Transverse colon (tissue), 4 donors: ENCODE measurements around the gene SLC7A6OS. TPM values are rescaled to one million over a fixed set of nuclear protein-coding genes. Genes with fewer than 3 reads are reported as not detected.

Experiments used
- DNase-seq: peaks from one replicate; pipeline ENCODE4 v3.0.0-alpha.2; 2019
- H3K27ac ChIP-seq, 4 donors: fragments of 200-600 bp; sonication (generic); 2 replicates each; pipeline ENCODE4 v1.5.1; 2016 to 2018; ENCODE audit warnings: inconsistent platforms in 4 of 4
- H3K27me3 ChIP-seq: fragments of 200-600 bp; sonication (generic); 2 replicates; pipeline ENCODE4 v1.5.1; 2017; ENCODE audit warnings: inconsistent platforms
- H3K36me3 ChIP-seq, 4 donors: fragments of 200-600 bp; sonication (generic); 2 replicates each; pipeline ENCODE4 v1.5.1; 2017 to 2019; ENCODE audit warnings: inconsistent platforms in 4 of 4
- H3K4me1 ChIP-seq, 4 donors: fragments of 200-600 bp; sonication (generic); 2 replicates each; pipeline ENCODE4 v1.5.1; 2017 to 2020; ENCODE audit warnings: inconsistent platforms in 4 of 4
- H3K4me3 ChIP-seq, 4 donors: fragments of 200-600 bp; sonication (generic); 1 replicate in 1 of 4; 2 replicates in 3 of 4; pipeline versions ENCODE4 v1.5.1 to v1.6.1; 2017 to 2019; ENCODE audit warnings: inconsistent platforms in 4 of 4
- H3K9me3 ChIP-seq, 2 donors: fragments of 200-600 bp; sonication (generic); 2 replicates each; pipeline ENCODE4 v1.5.1; 2017 to 2019; ENCODE audit warnings: inconsistent platforms in 2 of 2
- CTCF ChIP-seq, 5 experiments: fragments of 200-600 bp in 3 of 5; fragments of 450-650 bp in 2 of 5; sonication (generic) in 3 of 5; IDR thresholded peaks; 1 replicate in 2 of 5; 2 replicates in 3 of 5; pipeline ENCODE4 v1.5.1; 2016 to 2017; ENCODE audit warnings: antibody characterized with exemption in 5 of 5, inconsistent platforms in 3 of 5, mild to moderate bottlenecking in 2 of 5, moderate library complexity in 1 of 5
- EP300 ChIP-seq: sonication (generic); formaldehyde crosslinking; IDR thresholded peaks from one replicate; pipeline ENCODE4 v1.6.1; 2017; ENCODE audit warnings: antibody characterized with exemption, low read depth
- POLR2A ChIP-seq: fragments of 450-650 bp; IDR thresholded peaks from one replicate; pipeline ENCODE4 v1.6.1; 2016; ENCODE audit warnings: antibody characterized with exemption, mild to moderate bottlenecking, moderate library complexity
- POLR2AphosphoS5 ChIP-seq, 3 donors: sonication (generic); formaldehyde crosslinking; IDR thresholded peaks; one replicate each; pipeline ENCODE4 v1.6.1; 2016; ENCODE audit warnings: antibody characterized with exemption in 3 of 3
- WGBS, 2 donors: methylation state at CpG; one replicate each; pipeline ENCODE4 v1.1.5; 2018; ENCODE audit warnings: low coverage in 1 of 2; 5-methylcytosine and 5-hydroxymethylcytosine counted together
- in situ Hi-C, 4 donors: fragments of 200-750 bp; cut with MboI; loops; one replicate each; pipeline versions ENCODE4 v1.15.0 to v1.15.1; 2017; ENCODE audit warnings: low sequenced_read_pairs in 3 of 4, low pct_ligation_motif_present in 1 of 4, low pct_unique_long_range_greater_than_20kb in 1 of 4
- intact Hi-C: fragments of 100-400 bp; cut with DNase I; formaldehyde crosslinking; loops from one replicate; pipeline ENCODE4 v1.15.1; 2023; ENCODE audit warnings: low total_unique reads
- total RNA-seq, 4 donors: library from RNA; depleted of rRNA; stranded (reverse); fragments of >200 nt; gene quantifications; one replicate each; pipeline ENCODE4 v1.1.0, GENCODE V29; 2016

The SLC7A6OS gene
- total RNA-seq, 4 donors from 2014 or later: 7.8 to 49.0 (median 15.3) TPM

DNA sequence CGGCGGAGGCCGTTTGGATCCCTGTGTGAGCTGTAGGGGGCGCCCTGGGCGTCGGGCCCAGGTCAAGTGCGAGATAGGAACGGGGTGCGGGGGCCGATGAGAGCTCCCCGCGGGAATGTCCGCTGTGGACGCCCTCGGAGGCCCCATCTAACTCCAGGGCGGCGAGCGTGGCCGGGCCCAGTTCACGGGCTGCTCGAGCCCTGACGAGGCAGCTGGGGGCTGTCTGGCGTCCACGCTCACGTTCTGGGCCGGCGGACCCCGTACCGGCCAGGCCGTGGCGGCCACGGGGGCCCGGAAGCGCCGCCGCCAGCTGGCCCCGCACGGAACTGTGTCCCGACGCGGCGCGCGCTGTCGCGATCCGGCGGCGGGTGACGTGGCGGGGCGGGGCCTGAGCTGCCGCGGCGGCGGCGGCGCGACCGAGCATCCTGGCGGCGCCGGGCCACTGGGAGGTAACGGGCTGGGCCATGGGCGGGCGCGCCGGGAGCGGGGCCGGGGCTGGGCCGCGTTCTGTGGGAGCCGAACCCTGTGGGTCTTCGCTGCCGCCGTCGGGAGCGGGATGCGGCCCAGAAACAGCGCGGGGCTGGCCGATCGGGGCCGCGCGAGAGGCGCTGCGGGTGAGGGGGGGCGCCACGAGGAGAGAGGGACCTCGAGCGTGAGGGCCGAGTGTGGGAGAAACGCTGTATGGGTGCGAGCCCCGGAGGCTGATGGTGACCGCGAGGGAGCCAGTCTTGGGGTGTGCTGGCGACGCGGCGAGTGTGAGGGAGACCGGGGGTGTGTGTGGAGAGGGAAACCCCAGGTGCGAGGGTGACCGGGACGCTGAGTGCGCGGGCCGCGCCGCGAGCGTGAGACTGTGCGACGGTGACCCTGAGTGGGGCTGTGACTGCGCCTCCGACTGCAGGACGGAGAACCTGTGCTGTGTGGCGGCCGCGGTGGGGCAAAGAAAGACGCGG lies 46.3 kb downstream of the SLC7A6OS start, which contains the start of gene SLC7A6:
Gene SLC7A6, plus strand, starts transcription at position 399 of the 950 bp plus-strand sequence. CDS start 10,201 bp downstream, outside the sequence.
- intact Hi-C loops: loop anchor here (1.0 kb wide), 1 partner anchor 65 kb away; no protein-coding TSS in a partner anchor
- in situ Hi-C loops: no loop called here
- peak; percentile 71 to 86 (median 77) for TF ChIP-seq CTCF (IDR thresholded peaks at IDR 0.05)
- no peak for TF ChIP-seq EP300
- TF ChIP-seq POLR2A: no peak
- TF ChIP-seq POLR2AphosphoS5 (IDR thresholded peaks at IDR 0.05): peak in 2 of 3 donors; percentile 41 to 55
- Histone ChIP-seq H3K27me3 (no peaks in the 10 kb centered on the region), H3K36me3 (peaks cover 0 to 9% (median 0%) of the 10 kb centered on the region in 4 donors), H3K4me3 (peak within 1 kb of the TSS; percentile 55 to 84 (median 74)), H3K4me1 (peaks cover 13 to 55% (median 35%) of the 10 kb centered on the region in 4 donors), H3K27ac (peak within 1 kb of the TSS; percentile 94 to 98 (median 97)), H3K9me3 (no peaks in the 10 kb centered on the region)
- 0% methylated on average over 54 of the region's 123 CpGs; no CpG with 5 or more reads in 1 of the 2 donors for WGBS, 2 donors
- DNase-seq: peak; percentile 82

DNA sequence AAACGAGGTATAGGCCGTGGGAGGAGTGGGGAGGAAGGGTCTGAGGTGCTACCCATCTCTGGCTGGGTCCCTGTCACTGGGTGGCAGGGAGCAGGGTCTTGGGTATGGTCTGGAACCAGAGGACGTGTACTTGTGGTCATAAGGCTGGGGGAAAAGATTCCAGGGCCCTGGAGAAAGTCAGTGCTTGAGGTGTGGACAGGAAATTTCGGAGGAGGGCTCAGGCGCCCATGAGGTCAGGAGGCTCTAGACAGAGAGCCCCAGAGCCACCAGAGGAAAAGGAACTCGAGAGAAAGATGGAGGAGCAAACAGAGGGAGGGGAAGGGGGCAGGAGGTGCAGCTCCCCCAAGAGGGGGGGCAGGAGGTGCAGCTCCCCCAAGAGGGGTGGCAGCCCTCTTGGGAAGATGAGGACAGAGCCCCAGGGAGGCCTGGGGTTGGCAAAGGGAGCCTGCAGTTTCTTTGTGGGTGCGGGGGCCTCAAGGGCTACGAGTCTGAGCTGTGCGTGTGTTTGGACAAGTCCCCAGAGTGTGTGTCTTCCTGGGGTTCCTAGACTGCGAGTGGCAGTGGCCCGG lies 47.1 kb downstream of the SLC7A6OS start:
- H3K27ac ChIP-seq: peak overlapping the region; percentile 94 to 98 (median 97)
- H3K9me3 ChIP-seq: no peaks in the 10 kb centered on the region
- TF ChIP-seq EP300 (no peak), CTCF (IDR thresholded peaks at IDR 0.05) (no peak), POLR2AphosphoS5 (IDR thresholded peaks at IDR 0.05) (no peak), POLR2A (no peak)
- H3K4me1 ChIP-seq: peaks cover 13 to 51% (median 33%) of the 10 kb centered on the region in 4 donors
- DNase-seq: no peak
- peaks cover 0 to 12% (median 0%) of the 10 kb centered on the region in 4 donors for H3K36me3 ChIP-seq
- peak overlapping the region; percentile 38 to 84 (median 74) for H3K4me3 ChIP-seq
- in situ Hi-C loops (no loop called here), intact Hi-C loops (loop anchor here (1.0 kb wide), 1 partner anchor 66 kb away; no protein-coding TSS in a partner anchor)
- WGBS, 2 donors: 35 to 78% methylated on average over 5 to 11 of the region's 11 CpGs
- no peaks in the 10 kb centered on the region for H3K27me3 ChIP-seq

- in situ Hi-C loops: loop anchor here in 3 of 4 donors (5.0 to 10.0 kb wide), 2 partner anchors 66 to 73 kb away; no protein-coding TSS in a partner anchor
- DNase-seq: no peak
- intact Hi-C loops: no loop called here
- peaks cover 0 to 23% (median 5%) of the 10 kb centered on the region in 4 donors for H3K36me3 ChIP-seq
- H3K9me3 ChIP-seq: no peaks in the 10 kb centered on the region
- TF ChIP-seq CTCF (IDR thresholded peaks at IDR 0.05) (no peak), POLR2AphosphoS5 (IDR thresholded peaks at IDR 0.05) (no peak), EP300 (no peak), POLR2A (no peak)
- no peak overlapping the region for H3K4me3 ChIP-seq
- H3K4me1 ChIP-seq: peaks cover 9 to 38% (median 25%) of the 10 kb centered on the region in 4 donors
- H3K27me3 ChIP-seq: no peaks in the 10 kb centered on the region
- 92 to 95% methylated on average over 2 to 21 of the region's 27 CpGs for WGBS, 2 donors
- peak overlapping the region; percentile 84 to 88 (median 88) for H3K27ac ChIP-seq
These were observed 51.5 kb downstream of the SLC7A6OS start for GRCh38 chr16:68259007-68259825.
